HG03565 (cell line): ENCODE measurements around the gene MAML3.

ENCODE experiments used
- ATAC-seq: cut with Tn5 transposase; IDR thresholded peaks from one replicate; pipeline ENCODE4 v1.9.1; 2021; ENCODE audit warnings: mild to moderate bottlenecking, moderate library complexity; ENCODE audit not compliant: unreplicated experiment

MAML3 gene

DNA sequence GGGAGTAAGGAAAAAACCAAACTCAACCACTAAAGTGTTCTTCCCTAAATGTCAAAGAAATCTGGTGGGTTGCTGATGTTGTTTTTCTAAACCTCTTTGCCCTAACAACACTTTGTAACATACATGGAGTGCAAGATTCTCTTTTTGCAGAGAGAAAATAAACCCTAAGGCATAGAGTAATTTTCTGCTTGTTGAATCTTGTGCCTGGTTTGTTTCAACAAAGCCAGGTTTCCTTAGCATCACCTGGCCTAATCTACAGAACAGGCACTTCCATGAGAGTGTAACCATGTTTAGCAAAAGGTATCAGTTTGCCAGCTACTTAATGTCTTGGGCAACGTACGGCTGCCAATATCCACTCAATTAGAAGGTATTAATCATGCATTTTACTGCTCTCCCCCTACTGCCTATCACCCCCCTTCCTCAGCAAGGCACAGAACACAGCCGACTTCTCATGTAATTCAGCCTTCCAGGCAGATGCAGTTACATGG lies 219.2 kb downstream of the MAML3 start:
- ATAC-seq, result no peak

DNA sequence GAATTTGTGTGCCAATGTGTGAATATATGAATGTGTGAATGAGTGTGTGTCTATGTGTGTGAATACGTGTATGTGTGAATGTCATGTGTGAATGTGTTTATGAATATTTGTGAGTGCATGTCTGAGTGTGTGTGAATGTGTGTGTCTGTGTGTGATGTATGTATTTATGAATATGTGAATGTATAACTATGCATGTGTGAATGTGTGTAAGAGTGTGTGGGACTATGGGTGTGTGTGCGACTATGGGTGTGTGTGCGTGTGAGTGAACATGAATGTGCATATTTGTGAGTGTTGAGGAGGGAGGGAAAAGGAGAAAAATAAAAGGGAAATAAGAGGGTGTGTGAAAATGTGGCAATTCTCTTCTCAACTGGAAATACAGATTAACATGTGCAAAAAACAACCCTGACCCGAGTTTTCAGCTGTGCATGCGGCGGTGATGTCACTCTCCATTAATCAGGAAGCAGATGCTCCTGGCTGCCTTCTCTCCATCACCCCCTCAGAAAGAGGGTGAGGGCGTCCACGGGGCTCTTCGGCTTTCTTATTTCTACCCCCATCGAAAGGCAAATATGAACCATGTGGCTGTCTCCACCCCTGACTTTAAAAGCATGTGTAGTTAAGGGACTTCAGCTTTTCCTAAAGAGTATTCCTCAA lies 219.8 kb downstream of the MAML3 start:
- ATAC-seq, result no peak

DNA sequence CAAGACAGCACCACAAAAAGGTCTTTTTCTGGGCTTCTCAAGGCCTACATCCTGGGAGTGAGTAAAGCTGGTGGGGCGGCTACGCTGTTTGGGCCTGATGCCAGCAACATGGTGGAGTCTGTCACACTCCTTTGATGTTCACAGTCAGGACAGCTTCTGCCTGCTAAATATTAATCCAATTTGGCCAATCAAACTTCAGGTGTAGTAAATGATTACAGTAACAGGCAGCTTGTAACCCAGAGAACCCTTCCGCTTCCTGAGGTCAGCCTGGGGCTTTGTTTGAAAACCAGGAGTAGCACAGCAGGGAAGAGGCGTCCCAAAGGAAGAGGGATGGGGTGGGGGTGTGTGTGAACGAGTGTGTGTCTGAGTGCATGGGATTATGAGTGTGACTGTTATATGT lies 220.4 kb downstream of the MAML3 start:
- no peak for ATAC-seq

DNA sequence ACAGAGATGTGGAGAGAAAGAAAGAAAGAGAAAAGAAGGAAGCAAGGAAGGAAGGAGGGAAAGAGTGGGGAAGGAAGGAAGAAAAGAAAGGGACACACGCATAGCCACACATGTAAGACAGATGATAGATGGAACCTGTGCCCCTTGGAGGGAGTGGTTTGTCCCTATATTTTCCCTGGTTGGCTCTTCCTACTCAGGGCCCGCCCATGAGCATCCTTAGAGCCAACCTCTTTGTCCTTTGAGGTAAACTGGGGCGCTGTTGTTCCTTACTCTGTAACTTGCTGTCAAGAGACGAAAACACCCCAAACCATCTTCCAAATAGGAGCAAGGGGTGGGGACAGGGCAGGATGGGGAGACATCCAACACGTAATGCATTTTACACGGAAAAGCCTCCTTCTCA lies 220.9 kb downstream of the MAML3 start:
- ATAC-seq, result no peak

DNA sequence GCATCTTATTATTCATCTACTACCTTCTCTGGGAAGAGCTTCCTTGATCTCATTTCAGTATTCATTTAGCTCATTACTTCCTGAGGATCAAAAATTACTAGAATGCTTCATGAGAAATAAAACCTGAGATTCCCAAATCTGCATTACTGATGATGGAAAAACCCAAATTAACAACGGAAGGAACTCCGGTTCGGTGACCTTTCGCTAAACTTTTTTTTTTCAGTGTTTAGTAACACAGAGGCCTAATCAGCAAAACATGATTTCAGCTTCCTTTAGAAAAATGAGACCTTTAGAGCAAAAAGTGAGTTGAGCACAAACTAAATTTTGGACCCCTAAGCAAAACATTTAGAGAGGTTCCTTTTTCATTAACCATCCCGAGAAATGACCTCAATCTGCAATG lies 229.2 kb downstream of the MAML3 start:
- ATAC-seq, result no peak

DNA sequence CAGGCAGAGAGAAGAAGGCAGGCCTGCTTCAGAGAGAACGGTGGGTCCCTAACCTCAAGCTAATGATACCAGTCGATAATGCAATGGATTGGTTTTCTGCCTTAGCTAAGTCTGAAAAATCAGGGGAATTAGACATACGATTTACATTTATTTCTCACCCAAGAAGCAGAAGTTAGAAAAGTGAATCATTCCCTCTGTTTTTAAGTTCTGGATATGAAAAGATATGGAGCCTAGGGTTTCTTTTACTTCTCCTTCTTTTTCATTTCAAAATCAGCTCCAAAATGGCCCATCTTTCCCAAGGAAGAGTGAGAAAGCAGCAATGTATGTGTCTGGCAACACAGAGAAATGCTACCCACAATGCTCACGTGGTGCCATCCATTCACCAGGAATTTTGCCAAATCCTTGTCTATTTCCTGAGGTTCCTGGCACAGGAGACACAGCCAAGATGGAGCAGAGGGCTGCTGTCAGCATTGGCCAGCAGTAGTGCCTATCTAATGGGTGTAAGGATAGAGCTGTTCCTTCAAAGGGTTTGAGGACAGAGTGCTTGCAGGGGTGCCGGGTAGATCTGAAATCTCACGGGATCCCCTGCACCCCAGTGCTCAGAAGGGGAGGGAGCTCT lies 231.5 kb downstream of the MAML3 start:
- no peak for ATAC-seq

DNA sequence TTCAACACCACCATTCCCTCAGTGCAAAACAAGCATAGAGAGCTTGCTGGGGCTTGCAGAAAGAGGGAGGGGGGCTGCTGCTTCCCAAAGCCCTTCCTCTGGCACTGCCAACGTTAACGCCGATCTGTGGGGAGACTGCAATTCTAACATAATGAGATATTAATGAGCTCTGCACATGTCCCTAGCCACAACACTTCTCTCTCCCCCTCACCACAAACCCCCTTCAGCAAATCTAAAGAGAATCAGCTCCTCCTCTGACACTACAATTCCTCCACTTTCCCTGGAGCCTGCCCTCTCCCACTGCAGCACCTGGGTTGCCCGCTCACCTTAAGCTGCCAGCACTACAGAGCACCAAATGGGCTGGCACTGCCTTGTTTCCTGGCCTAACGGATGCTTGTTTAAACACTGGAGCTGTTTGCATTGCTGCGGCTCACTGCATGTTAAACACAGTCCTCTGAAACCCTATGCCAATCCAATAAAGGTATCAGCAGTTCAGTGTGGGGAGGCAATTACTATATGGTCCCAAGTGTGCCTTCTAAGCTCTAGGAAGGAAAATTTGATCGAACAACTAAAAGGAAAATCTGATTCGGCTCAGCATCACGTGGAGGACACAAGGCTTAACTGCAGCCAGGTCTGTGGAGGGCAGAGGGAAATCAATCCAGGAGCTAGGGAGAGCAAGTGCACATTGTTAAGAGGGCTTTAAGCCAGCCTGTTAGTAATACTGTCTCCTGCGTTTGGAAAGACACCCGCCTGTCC lies 232.4 kb downstream of the MAML3 start:
- no peak for ATAC-seq

DNA sequence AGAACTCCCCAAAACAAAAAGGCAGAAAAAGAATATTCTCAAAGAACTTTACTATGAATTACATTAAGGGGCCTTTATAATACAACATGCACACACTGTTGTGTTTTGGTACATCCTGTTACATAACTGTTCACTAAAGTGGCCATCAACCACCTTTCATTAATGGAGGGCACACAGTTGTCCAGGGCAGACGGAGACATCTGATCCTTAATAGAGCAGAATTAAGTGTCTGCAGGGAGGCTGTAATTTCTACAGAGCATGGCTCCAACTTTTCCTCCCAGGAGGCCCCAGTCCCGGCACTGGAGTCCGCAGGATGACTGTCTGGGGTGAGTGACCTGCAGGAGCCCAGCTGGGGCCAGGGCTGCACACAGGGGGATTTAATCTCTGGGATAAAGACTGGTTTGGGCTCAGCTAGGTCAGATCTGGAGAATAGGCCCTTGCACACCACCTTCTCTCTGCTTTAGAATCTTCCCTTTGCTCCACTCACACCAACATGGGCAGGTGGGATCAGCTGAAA lies 233.4 kb downstream of the MAML3 start:
- ATAC-seq, result no peak

DNA sequence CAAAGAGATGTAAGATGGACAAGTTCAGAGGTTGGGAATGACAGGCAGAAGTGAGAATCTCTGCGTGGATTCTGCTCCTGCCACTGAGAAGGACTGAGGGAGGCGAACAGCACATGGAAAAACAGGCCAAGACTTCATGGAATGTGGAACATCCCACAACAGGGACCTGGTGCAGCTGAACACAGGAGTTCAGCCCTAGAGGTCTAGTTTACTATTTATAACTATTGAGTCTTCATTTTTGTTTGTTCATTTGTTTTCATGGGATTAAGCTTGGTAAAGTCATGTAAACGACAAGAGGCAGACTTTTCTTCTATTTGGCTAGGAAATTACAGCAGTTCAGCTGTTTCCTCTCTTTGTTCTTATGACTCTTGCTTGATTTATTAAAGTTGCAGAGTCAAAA lies 234.5 kb downstream of the MAML3 start:
- ATAC-seq, result no peak

DNA sequence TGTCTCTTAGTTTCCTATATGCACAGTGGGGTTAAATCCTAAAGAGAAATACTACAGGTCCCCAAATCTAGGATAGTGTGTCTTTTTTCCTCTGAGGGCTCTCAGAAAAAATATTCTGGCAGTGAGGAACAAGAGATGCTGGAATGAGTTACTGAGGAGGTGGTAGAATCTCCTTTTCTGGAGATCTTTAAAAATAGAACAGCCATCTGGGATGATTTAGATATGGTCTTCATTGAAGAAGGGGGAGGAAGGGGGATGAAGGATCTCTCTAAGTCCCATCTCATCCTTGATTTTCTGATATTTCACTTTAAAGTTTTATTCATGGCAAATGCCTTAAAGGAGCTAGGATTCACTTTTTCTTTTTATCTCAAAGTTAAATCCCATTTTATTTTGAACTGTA lies 235.0 kb downstream of the MAML3 start:
- ATAC-seq, result no peak

DNA sequence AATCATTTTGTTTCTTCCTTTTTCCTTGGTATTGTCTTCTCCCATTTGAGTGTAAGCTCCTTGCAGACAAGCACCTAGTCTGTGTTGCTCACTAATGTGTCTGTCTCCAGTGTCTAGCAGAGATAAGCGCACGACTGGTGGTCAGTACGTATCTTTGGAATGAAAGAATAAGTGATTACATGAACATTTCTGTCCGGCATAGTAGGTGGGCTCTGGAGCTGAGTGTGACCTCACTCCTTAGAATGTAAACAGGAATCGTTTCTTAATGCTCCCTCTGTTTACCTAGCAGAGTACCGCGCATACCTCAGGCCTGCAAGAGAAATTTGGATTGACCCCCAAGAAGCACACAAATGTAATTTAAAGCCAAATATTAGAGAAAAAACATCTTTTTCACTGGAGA lies 235.4 kb downstream of the MAML3 start:
- no peak for ATAC-seq

DNA sequence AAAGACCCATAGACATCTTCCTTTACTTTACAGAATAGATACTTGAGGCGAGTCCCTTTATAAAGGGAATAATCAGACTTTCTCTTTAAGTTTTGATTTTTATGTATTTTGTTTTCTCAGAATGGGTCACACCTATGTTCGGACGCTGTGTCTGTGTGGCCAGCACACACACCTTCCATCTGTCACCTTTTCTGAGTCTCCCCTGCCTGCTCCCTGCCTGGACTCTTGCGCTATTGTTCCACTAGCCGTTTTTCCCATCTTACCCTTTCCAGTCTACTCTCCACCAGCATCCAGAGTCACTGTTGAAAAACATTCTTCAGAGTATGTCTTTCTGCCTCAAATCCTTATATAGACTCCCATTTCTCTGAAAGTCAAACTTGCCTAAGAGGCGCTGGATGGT lies 236.1 kb downstream of the MAML3 start:
- ATAC-seq, result no peak

DNA sequence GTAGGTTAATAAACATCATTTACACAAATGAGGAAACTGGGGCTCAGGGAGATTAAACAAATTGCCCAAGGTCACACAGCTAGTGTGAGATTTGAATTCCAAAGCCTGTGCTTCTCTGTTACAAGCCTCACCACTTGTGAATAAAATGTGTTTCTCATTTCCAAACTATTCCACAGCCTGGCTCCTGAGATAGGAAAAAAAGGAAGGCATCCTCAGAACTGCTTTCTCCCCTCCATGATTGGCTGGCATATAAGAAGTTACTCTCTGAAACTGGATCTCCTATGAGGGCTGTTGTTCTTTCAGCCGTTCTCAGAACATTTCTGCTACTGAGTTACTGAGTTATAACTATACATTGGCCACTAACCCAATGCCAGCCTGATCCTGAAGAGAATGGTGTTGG lies 237.9 kb downstream of the MAML3 start:
- ATAC-seq, result no peak

DNA sequence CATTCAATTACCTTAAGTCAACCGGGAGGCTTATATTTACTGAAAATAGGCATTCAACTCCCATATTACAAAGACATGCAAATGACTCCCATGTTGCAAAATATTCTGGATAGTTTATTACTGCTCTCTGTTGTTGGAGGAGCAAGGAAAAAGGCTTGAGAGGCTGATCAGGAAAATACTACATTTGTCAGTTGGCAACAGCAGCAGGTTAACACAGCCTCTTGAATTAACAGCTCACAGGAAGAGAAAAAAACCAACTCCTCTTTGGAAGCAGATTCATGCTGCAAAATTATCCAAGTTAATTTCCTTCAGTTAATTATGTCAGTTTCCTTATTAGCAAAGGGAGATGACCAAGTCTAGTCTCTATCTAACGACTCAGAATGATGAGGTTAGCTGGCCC lies 238.9 kb downstream of the MAML3 start:
- no peak for ATAC-seq

DNA sequence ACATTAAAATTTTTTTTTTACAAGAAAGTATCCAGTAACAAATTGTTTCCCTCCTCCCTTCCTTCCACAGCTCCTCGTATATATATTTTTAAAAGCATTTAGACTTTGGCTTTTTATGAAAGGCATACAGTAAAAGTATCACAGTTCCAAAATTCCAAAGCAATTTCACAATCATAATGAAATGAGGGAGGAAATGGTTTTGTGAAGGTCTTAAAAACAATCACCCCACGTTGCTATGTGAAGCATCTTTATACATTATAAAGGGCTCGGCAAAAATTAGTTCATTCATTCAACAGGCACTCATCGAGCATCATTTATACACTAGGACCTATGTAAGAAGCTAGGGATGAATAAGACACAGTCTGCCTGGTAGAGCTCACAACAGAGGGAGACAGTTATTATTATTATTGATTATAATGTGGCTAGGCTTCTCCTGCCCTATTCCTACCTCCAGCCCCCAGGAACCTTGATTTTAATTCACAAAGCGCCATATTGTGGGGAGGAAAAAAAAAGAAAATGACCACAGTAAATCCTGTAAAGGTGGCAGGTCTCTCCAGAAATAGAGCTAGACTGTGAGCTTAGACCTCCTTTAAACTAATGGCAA lies 239.9 kb downstream of the MAML3 start:
- ATAC-seq, result no peak

DNA sequence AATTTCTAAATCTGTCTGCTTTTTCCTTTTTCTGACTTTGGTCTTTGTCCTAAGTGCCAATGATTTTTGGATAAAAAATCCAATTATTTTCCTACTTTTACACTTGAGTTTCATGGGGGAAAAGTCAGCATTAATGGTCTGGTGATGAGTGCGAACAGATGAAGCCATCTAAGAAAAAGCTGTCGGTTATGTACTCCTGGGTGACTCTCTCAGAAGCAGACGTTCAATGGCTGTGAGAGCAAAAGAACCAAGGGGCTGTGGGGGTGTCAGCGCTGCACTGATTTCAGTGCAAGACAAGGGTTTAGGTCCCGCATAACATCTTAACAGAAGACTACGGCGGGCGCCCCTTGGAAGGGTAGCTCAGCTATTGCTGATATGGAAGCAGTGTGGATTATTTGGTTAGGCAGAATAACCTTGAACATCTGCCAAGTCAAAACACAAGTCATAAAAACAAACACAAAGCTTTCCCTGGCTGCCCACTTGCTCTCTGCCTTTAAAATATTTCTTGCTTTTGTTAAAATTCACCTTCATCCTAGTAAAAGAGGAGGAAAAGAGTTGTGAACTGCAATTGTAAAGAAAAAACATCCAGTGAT lies 240.5 kb downstream of the MAML3 start:
- no peak for ATAC-seq

DNA sequence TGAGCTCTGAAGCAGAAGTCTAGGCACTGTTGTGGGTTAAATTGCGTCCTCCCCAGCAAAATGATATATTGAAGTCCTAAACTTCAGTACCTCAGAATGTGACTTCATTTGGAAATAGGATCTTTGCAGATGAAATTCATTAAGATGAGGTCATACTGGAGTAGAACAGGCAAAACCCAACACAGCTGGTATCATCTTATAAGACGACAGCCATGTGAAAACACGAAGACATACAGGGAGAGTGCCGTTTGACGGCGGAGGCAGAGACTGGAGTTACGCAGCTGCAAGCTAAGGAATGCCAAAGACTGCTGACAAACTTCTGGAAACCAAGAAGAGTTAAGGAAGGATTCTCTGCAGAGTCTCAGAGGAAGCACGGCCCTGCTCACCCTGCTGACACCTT lies 241.5 kb downstream of the MAML3 start:
- no peak for ATAC-seq

DNA sequence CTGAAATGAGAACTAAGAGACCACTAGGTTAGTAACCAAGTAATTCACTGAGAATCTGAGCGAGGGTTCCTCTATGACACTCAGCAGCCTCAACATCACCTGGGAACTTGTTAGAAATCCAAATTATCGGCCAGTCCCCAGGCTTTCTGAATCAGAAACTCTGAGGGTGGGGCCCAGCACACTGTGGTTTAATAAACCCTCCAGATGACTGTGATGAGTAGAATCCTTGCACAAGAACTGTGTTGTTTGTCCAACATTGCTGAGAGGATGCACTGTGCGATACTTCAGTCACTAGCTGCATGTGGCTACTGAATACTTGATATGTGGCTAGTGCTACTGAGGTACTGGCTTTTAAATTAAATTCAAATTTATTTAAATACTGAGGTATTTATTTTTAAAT lies 243.9 kb downstream of the MAML3 start:
- no peak for ATAC-seq

DNA sequence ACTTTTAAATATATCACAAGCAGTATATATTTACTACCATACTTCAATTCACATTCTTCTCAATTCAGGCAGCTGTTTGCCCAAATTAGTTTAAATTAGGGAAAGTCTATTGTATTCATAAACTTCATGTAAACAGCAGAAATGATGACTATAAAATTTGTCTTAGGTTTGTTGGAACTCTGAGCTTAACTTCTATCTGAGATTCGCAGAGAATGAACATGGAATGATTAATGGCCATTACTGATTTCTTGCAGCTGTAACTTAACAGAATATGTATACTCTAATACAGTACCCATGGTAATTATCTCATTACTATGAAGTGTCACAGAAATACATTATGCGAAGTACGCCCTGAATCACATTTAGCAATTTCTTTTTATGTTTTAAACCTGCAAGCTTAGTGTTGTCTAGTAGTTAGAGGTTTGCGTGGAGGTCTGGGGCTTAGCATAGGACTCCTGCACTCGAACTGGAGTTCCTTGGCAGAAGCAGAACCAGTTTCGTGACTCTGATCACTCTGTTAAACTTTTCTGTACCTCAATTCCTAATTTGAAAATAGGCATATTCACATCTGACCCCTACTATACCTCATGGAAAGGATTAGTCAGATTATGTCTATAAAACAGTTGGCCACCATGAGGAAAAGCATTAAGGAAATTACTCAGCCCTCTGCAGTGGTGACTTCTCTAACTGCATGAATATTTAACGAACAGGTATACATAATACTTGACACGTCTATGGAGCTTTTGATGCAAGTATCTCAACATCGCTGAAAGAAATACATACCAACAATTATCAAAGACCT lies 245.1 kb downstream of the MAML3 start:
- no peak for ATAC-seq
